SK-N-SH (cell line): ENCODE measurements around the gene TXNDC16. TPM values are rescaled to one million over a fixed set of nuclear protein-coding genes. Genes with fewer than 3 reads are reported as not detected.

ENCODE experiments used
- CTCF ChIA-PET: fragments of 300-600, 350-600 bp; formaldehyde crosslinking; extraction: SDS; loops from one replicate; lab custom pipeline; 2021; lab: Yijun Ruan, JAX
- POLR2A ChIA-PET: fragments of 350-600 bp; sonication (Branson Sonifier 250); formaldehyde crosslinking; extraction: SDS; loops from one replicate; lab custom pipeline; 2020; ENCODE audit warnings: antibody characterized with exemption, inconsistent platforms; lab: Yijun Ruan, JAX
- DNase-seq: peaks from one replicate; pipeline ENCODE4 v3.0.0; 2012
- H2AFZ ChIP-seq: fragments of 200-600 bp; sonication (generic); 2 replicates; pipeline ENCODE4 v1.8.1; 2016; ENCODE audit warnings: antibody characterized with exemption, mild to moderate bottlenecking, low read depth
- H3F3A ChIP-seq: fragments of 200-600 bp; sonication (generic); replicated peaks from 2 replicates; pipeline ENCODE3; 2016; ENCODE audit warnings: antibody characterized with exemption, mild to moderate bottlenecking; ENCODE audit not compliant: insufficient read depth
- H3K27ac ChIP-seq, 2 experiments: fragments of 200-500 bp in 1 of 2; fragments of 200-600 bp in 1 of 2; sonication (Bioruptor generic) in 1 of 2; sonication (generic), shearing (Covaris generic) in 1 of 2; 2 replicates each; pipeline versions ENCODE4 v1.5.1 to v1.6.1; 2014 to 2016; ENCODE audit warnings: low read depth in 2 of 2, inconsistent platforms in 1 of 2, low read length in 1 of 2, mild to moderate bottlenecking in 1 of 2, mixed read lengths in 1 of 2
- H3K27me3 ChIP-seq: fragments of 200-600 bp; sonication (generic), shearing (Covaris generic); 2 replicates; pipeline ENCODE4 v1.6.1; 2016; ENCODE audit warnings: mixed run types; ENCODE audit not compliant: insufficient read depth
- H3K36me3 ChIP-seq, 2 experiments: fragments of 200-500 bp in 1 of 2; fragments of 200-600 bp in 1 of 2; sonication (Bioruptor generic) in 1 of 2; sonication (generic) in 1 of 2; replicated peaks in 1 of 2; 2 replicates each; pipeline versions ENCODE3 to v1.5.1; 2014 to 2016; ENCODE audit warnings: low read length in 1 of 2, mild to moderate bottlenecking in 1 of 2; ENCODE audit not compliant: insufficient read depth in 2 of 2, control insufficient read depth in 1 of 2
- H3K4me1 ChIP-seq, 2 experiments: fragments of 200-500 bp in 1 of 2; fragments of 200-600 bp in 1 of 2; sonication (Bioruptor generic) in 1 of 2; sonication (generic), shearing (Covaris generic) in 1 of 2; 2 replicates each; pipeline versions ENCODE4 v1.5.1 to v1.6.1; 2014 to 2016; ENCODE audit warnings: low read depth in 1 of 2, low read length in 1 of 2, mixed run types in 1 of 2; ENCODE audit not compliant: insufficient read depth in 2 of 2, control insufficient read depth in 1 of 2
- H3K4me2 ChIP-seq: fragments of 200-600 bp; sonication (generic), shearing (Covaris generic); 2 replicates; pipeline ENCODE4 v1.6.1; 2017; ENCODE audit warnings: mixed run types
- H3K4me3 ChIP-seq, 2 experiments: fragments of 200-500 bp in 1 of 2; fragments of 200-600 bp in 1 of 2; sonication (Bioruptor generic) in 1 of 2; sonication (generic), shearing (Covaris generic) in 1 of 2; 2 replicates each; pipeline versions ENCODE4 v1.5.1 to v1.8.1; 2014 to 2016; ENCODE audit warnings: low read depth in 2 of 2, inconsistent platforms in 1 of 2, low read length in 1 of 2, mild to moderate bottlenecking in 1 of 2, mixed read lengths in 1 of 2, moderate library complexity in 1 of 2
- H3K79me2 ChIP-seq: fragments of 200-600 bp; sonication (generic); 2 replicates; pipeline ENCODE4 v1.8.1; 2017; ENCODE audit warnings: mild to moderate bottlenecking; ENCODE audit not compliant: insufficient read depth
- H3K9ac ChIP-seq: fragments of 200-600 bp; sonication (generic); 2 replicates; pipeline ENCODE4 v1.6.1; 2017; ENCODE audit warnings: mixed run types
- H3K9me2 ChIP-seq: fragments of 200-600 bp; sonication (generic); 2 replicates; pipeline ENCODE4 v1.6.1; 2017; ENCODE audit warnings: mixed run types
- H3K9me3 ChIP-seq: fragments of 200-600 bp; sonication (generic); 2 replicates; pipeline ENCODE4 v1.6.1; 2017; ENCODE audit warnings: mixed run types, mild to moderate bottlenecking, moderate library complexity
- H4K20me1 ChIP-seq: fragments of 200-600 bp; sonication (generic); 2 replicates; pipeline ENCODE4 v1.6.1; 2017; ENCODE audit warnings: mild to moderate bottlenecking, mixed run types; ENCODE audit not compliant: insufficient read depth
- CHD2 ChIP-seq: fragments of 150-350 bp; IDR thresholded peaks from 2 replicates; pipeline ENCODE4 v1.6.1; 2018; ENCODE audit warnings: low read length; ENCODE audit not compliant: partially characterized antibody
- CTCF ChIP-seq: fragments of 200-600 bp; sonication (generic); IDR thresholded peaks from 2 replicates; pipeline ENCODE4 v1.6.1; 2017; ENCODE audit warnings: antibody characterized with exemption, mild to moderate bottlenecking, moderate library complexity
- ELF1 ChIP-seq: IDR thresholded peaks from 2 replicates; pipeline ENCODE4 v1.4.0; 2012
- FOXJ3 ChIP-seq: sonication (generic); formaldehyde crosslinking; IDR thresholded peaks from 2 replicates; pipeline ENCODE4 v1.5.1; 2020; ENCODE audit warnings: mild to moderate bottlenecking, missing genetic modification reagents
- FOXM1 ChIP-seq: IDR thresholded peaks from 2 replicates; pipeline ENCODE4 v1.4.0; 2012; ENCODE audit warnings: low read depth, mild to moderate bottlenecking
- GABPA ChIP-seq: IDR thresholded peaks from 2 replicates; pipeline ENCODE4 v1.4.0; 2012; ENCODE audit warnings: low read depth, mild to moderate bottlenecking
- IRF3 ChIP-seq: fragments of 150-350 bp; IDR thresholded peaks from 2 replicates; pipeline ENCODE4 v1.6.1; 2016; ENCODE audit warnings: mild to moderate bottlenecking, low read depth, low read length
- NRF1 ChIP-seq: IDR thresholded peaks from 2 replicates; pipeline ENCODE4 v1.6.1; 2012; ENCODE audit warnings: low read depth, mild to moderate bottlenecking, low read length
- POLR2AphosphoS5 ChIP-seq: IDR thresholded peaks from 2 replicates; pipeline ENCODE4 v1.6.1; 2012; ENCODE audit warnings: low read depth, low read length
- RAD21 ChIP-seq: IDR thresholded peaks from 2 replicates; pipeline ENCODE4 v1.6.1; 2012; ENCODE audit warnings: mild to moderate bottlenecking, low read length
- REST ChIP-seq: IDR thresholded peaks from 2 replicates; pipeline ENCODE4 v1.6.1; 2012; ENCODE audit warnings: mild to moderate bottlenecking, low read depth, low read length, moderate library complexity
- RFX5 ChIP-seq: IDR thresholded peaks from 2 replicates; pipeline ENCODE4 v1.6.1; 2012; ENCODE audit warnings: mild to moderate bottlenecking, improper control_type of control experiment, low read length
- RXRA ChIP-seq: IDR thresholded peaks from 2 replicates; pipeline ENCODE4 v1.4.0; 2012; ENCODE audit warnings: low read depth, mild to moderate bottlenecking, borderline replicate concordance
- SIN3A ChIP-seq: IDR thresholded peaks from 2 replicates; pipeline ENCODE4 v1.6.1; 2012; ENCODE audit warnings: low read depth, mild to moderate bottlenecking, low read length, moderate library complexity, borderline replicate concordance
- TAF1 ChIP-seq: IDR thresholded peaks from 2 replicates; pipeline ENCODE4 v1.6.1; 2012; ENCODE audit warnings: low read depth, mild to moderate bottlenecking, low read length, moderate library complexity, borderline replicate concordance
- TCF12 ChIP-seq: IDR thresholded peaks from 2 replicates; pipeline ENCODE4 v1.4.0; 2012
- TEAD4 ChIP-seq: IDR thresholded peaks from 2 replicates; pipeline ENCODE4 v1.4.0; 2012; ENCODE audit warnings: mild to moderate bottlenecking, borderline replicate concordance; ENCODE audit not compliant: insufficient read depth
- YY1 ChIP-seq: IDR thresholded peaks from 2 replicates; pipeline ENCODE4 v1.4.0; 2012; ENCODE audit warnings: low read depth, mild to moderate bottlenecking
- ZBTB33 ChIP-seq: IDR thresholded peaks from 2 replicates; pipeline ENCODE4 v1.4.0; 2012; ENCODE audit warnings: low read depth, borderline replicate concordance
- WGBS: methylation state at CpG from one replicate; pipeline ENCODE4 v1.1.6; 2017; ENCODE audit warnings: low lambda C conversion rate; 5-methylcytosine and 5-hydroxymethylcytosine counted together
- polyA plus RNA-seq, 3 experiments: library from polyadenylated mRNA; depleted of rRNA; stranded (reverse); fragments of >200 nt; gene quantifications; 2 replicates each; pipeline ENCODE4 v1.2.3, GENCODE V29; 2012

The TXNDC16 gene
- polyA plus RNA-seq, 1 of the 3 experiments (the other 2 are of a cell fraction): 0.95 TPM

GRCh38 chr14:52545584-52546317, 6.6 kb downstream of the TXNDC16 start:
- H3K4me1 ChIP-seq: peaks cover 0 to 3% of the 10 kb centered on the region in 2 experiments; a peak in 1 of 4 replicates
- H4K20me1 ChIP-seq: no peaks in the 10 kb centered on the region
- no peaks in the 10 kb centered on the region for H3F3A ChIP-seq
- peaks cover 0 to 6% of the 10 kb centered on the region in 2 experiments for H3K36me3 ChIP-seq
- no peaks in the 10 kb centered on the region for H3K79me2 ChIP-seq
- no peak overlapping the region for H3K9ac ChIP-seq
- H2AFZ ChIP-seq: no peak overlapping the region
- H3K27ac ChIP-seq: no peak overlapping the region
- TF ChIP-seq TEAD4 (no peak), IRF3 (no peak), FOXJ3 (no peak), RXRA (no peak), TCF12 (no peak), RAD21 (no peak), POLR2AphosphoS5 (no peak), ZBTB33 (no peak), GABPA (no peak), NRF1 (no peak), ELF1 (no peak), CHD2 (no peak), TAF1 (no peak), REST (no peak), RFX5 (no peak), YY1 (no peak), FOXM1 (no peak), SIN3A (no peak), CTCF (no peak)
- 91% methylated on average over 7 of the region's 7 CpGs for WGBS
- DNase-seq: no peak
- H3K4me3 ChIP-seq: no peak overlapping the region
- CTCF ChIA-PET: interaction anchor here (0.9 kb wide), 1 partner anchor 10 kb away, joined by 3 read pairs; no protein-coding TSS in a partner anchor
- no peaks in the 10 kb centered on the region for H3K9me3 ChIP-seq
- no peaks in the 10 kb centered on the region for H3K27me3 ChIP-seq
- H3K9me2 ChIP-seq: no peaks in the 10 kb centered on the region
- POLR2A ChIA-PET: no interaction called here
- H3K4me2 ChIP-seq: no peak overlapping the region
